GM12873 (cell line): Measurements from ENCODE around the gene ZNF236.

Experiments
- CTCF ChIP-seq: IDR thresholded peaks from 2 replicates; pipeline ENCODE4 v1.5.1; 2012; ENCODE audit warnings: low read depth, mild to moderate bottlenecking, moderate library complexity, low read length, control low read depth; ENCODE audit not compliant: insufficient read depth; ENCODE audit errors: missing control alignments

ZNF236 gene

GRCh38 chr18:76989647-76990190 lies 167.4 kb downstream of the ZNF236 start:
- no peak for TF ChIP-seq CTCF

GRCh38 chr18:76991021-76991688 lies 168.8 kb downstream of the ZNF236 start:
- TF ChIP-seq CTCF = no peak

- no peak for TF ChIP-seq CTCF
Measured at GRCh38 chr18:76992226-76993084, 170.1 kb downstream of the ZNF236 start.

- no peak for TF ChIP-seq CTCF
Measured at GRCh38 chr18:76993085-76993382, 170.7 kb downstream of the ZNF236 start.

GRCh38 chr18:76993573-76993972 lies 171.2 kb downstream of the ZNF236 start:
- no peak for TF ChIP-seq CTCF

GRCh38 chr18:76994086-76994654 lies 171.8 kb downstream of the ZNF236 start:
- TF ChIP-seq CTCF = no peak

GRCh38 chr18:76995896-76996295 lies 173.5 kb downstream of the ZNF236 start:
- TF ChIP-seq CTCF = no peak
